GM21367 (cell line): ENCODE data around the gene APOC3.
"Not testable (repeated sequence)": the region's sequence is repeated elsewhere in the genome, so short reads cannot be mapped to it uniquely, and the experiment has no call there.

Experiments
- ATAC-seq: cut with Tn5 transposase; IDR thresholded peaks from one replicate; pipeline ENCODE4 v1.9.1; 2021; ENCODE audit not compliant: unreplicated experiment

Gene APOC3

GRCh38 chr11:116801662-116802061, 28.0 kb upstream of the APOC3 start:
- ATAC-seq: not testable (repeated sequence)

DNA sequence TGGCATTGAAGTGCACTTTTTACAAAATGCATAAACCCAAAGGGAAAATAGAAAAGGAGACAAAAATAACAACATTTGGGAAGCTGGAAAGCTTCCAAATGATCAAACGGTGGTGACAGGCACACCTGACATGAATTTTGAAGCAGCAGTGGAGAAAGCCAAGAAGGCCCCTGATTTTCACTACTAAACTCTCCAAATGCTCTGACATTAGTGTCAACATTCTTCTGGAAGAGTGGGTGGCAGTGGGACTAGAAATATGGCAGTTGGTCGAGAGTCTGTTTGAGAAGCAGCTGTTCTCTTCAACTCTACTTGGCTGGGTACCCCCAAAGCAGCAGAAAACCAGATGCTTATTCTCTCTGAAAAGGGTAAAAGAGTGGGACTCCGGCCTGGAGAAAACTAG, 25.7 kb upstream of the APOC3 start:
- ATAC-seq: no peak

GRCh38 chr11:116807601-116808261, 22.0 kb upstream of the APOC3 start:
- ATAC-seq: no peak

DNA sequence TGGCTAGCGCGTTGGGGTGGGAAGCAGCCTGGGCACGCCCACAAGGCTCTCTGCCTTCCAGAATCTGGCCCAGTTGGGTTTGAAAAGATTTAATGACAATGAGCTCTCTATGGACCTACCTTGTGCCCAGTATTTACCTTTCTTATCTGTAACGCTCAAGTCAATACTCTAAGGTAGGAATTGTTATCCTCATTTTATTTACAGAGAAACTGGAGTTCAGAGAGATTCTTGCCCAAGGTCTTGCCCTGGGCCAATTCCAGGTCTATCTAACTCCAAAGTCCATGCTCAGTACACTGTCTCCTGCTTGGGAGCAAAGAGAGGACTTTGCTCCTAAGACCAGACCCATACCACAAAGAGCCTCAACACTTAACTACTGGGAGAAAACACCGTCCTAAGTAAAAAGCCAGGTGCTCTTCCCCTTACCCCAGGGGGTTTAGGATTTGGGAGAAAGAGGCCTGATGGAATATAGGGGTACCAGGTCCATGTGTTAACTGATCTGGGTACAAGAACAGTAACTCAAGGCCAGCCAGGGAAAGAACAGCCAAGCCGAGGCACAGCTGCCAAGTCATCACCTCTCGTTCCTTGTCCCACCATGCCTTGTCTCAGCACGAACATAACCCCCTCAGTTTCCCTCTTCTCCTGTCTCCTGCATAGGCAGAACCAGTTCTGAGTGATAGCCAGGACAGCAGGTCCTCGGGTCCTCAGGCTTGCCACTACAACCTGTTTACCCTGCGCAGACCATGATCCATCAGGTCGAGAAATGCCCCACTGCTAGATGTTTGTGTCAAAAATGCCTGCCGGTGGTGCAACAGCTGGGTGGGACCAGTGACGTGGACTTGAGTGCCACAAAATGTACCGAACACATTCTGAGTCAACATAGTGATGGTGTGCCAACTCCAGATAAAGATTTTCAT, 21.2 kb upstream of the APOC3 start:
- no peak for ATAC-seq

DNA sequence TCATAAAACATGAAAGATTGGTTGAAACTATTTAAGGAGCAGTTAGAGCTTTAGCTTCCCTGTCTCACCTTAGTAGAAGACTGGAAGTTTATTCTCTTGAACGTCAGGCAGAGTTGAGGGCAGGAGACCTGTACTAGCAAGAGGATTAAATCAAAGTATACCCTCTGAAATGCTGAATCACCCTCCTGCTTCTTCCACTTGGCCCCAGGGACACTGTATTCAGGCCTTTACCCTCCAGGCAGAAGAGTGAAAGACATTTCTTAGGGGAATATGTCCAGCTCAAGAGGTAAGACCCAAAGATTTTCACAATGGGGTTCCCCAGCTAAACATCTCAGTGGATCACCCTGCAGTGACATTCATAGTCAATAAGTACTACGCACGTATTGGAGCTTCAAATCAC, 18.5 kb upstream of the APOC3 start:
- no peak for ATAC-seq

DNA sequence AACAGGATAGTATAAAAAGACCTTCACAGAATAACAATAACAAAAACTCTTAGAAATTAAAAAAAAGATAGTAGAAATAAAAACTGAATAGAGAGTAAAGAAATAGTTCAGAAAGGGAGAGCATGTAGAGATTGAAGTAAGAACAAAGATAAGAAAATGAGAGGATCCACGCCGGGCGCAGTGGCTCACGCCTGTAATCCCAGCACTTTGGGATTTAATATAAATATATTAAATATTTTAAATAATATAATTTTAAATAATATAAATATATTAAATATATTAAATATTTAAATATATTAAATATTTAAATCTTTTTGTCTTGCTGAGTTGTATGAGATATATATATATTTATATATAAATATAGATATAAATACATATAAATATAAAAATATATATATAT, 17.6 kb upstream of the APOC3 start:
- ATAC-seq: no peak

GRCh38 chr11:116813170-116813569, 16.5 kb upstream of the APOC3 start:
- ATAC-seq: no peak

GRCh38 chr11:116813781-116814471, 15.8 kb upstream of the APOC3 start:
- no peak for ATAC-seq

- ATAC-seq: no peak
These were observed 15.2 kb upstream of the APOC3 start for GRCh38 chr11:116814502-116814901.

GRCh38 chr11:116819049-116819448, 10.7 kb upstream of the APOC3 start:
- no peak for ATAC-seq

DNA sequence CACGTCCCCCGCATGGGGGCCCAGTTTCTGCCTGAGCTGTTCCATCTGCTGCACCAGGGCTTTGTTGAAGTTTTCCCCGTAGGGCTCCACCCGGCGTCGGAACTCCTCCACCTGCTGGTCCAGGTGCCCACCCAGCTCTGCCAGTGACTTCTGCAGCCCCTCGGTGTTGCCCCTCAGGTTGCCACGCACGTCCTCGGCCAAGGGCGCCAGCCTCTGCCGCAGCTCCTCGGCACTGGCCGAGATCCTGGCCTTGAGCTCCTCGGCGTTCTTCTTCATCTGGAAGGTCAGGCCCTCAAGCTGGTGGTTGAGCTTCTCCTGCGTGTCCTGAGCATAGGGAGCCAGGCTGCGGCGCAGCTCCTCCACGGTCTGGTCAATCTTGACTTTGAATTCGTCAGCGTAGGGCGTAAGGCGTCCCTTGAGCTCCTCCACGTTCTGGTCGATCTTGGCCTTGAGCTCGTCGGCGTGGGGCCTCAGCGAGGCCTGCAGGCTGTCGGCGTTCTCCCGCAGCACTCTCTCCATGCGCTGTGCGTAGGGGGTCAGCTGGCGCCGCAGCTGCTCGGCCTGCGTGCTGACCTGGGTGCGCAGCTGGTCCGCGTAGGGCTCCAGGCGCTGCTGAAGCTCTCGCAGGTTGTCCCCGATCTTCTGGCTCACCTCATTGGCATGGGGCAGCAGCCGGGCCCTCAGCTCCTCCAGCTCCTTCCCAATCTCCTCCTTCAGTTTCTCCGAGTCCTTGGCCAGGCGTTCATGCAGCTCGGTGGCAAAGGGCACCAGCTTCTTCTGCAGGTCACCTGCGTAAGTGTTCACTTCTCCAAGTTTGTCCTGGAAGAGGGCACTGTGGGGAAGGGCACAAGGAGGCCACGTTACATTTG, 8.4 kb upstream of the APOC3 start:
- no peak for ATAC-seq

- no peak for ATAC-seq
These were observed 7.1 kb upstream of the APOC3 start for GRCh38 chr11:116822575-116822974.

- ATAC-seq: no peak
These were observed 6.5 kb upstream of the APOC3 start, which contains the start of gene APOA4 for GRCh38 chr11:116823031-116823843. Gene APOA4, minus strand, starts transcription at chr11:116823304. Its CDS starts 113 bp downstream, at chr11:116823191.

DNA sequence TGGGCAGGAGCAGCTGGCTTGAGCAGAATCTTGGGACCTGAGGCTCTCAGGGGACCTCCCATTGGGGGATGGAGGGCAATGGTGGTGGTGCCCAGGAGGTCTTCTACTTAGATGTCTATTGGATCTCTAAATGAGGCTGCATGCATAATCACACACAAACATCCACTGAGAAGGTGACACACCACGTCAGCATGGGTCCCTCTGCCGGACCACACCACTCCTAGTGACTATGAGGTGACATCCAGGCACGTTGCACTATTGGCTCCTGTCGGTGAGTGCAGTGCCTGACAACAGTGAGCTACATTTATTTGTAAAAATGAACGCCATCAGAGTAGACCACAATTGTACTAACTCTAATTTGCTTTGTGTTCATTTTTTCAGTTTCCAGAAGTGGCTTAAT, 4.3 kb upstream of the APOC3 start:
- ATAC-seq: no peak

- ATAC-seq: no peak
These were observed 3.6 kb upstream of the APOC3 start for GRCh38 chr11:116825854-116826750.

GRCh38 chr11:116826751-116827431, 2.8 kb upstream of the APOC3 start:
- no peak for ATAC-seq

- ATAC-seq: no peak
These were observed 2.2 kb upstream of the APOC3 start for GRCh38 chr11:116827461-116827860.
